ENCODE results near the gene MSRB3. TPM values are rescaled to one million over a fixed set of nuclear protein-coding genes. Genes with fewer than 3 reads are reported as not detected.
"Not testable (repeated sequence)": the region's sequence is repeated elsewhere in the genome, so short reads cannot be mapped to it uniquely, and the experiment has no call there.

Gene MSRB3
- total and polyA plus RNA-seq, 5 donors: 59.7 to 210 (median 125) TPM

GRCh38 chr12:65430571-65431306 lies 152.3 kb downstream of the MSRB3 start:
- no peaks in the 10 kb centered on the region for H3K9me3 ChIP-seq (ENCODE audit: control insufficient read depth, low read length)
- ATAC-seq: no peak
- intact Hi-C loops (cut with DNase I): no loop called here
- H3K4me3 ChIP-seq (ENCODE audit: low read length): no peak overlapping the region
- peaks cover 2% of the 10 kb centered on the region for H3K4me1 ChIP-seq (ENCODE audit: control insufficient read depth, insufficient read depth, low read length)
- 74% methylated on average over 3 of the region's 3 CpGs for WGBS
- no peaks in the 10 kb centered on the region for H3K27me3 ChIP-seq (ENCODE audit: control insufficient read depth, insufficient read depth)
- DNase-seq: no peak
- H3K27ac ChIP-seq (ENCODE audit: low read length): no peak overlapping the region

GRCh38 chr12:65432114-65432513 lies 153.6 kb downstream of the MSRB3 start:
- ATAC-seq: no peak

GRCh38 chr12:65432651-65433050 lies 154.2 kb downstream of the MSRB3 start:
- no peak for DNase-seq
- H3K4me3 ChIP-seq (ENCODE audit: low read length): no peak overlapping the region
- WGBS: 41% methylated on average over 1 of the region's 1 CpG
- H3K9me3 ChIP-seq (ENCODE audit: control insufficient read depth, low read length): no peaks in the 10 kb centered on the region
- intact Hi-C loops (cut with DNase I): no loop called here
- ATAC-seq: no peak
- no peaks in the 10 kb centered on the region for H3K27me3 ChIP-seq (ENCODE audit: control insufficient read depth, insufficient read depth)
- H3K27ac ChIP-seq (ENCODE audit: low read length): no peak overlapping the region
- peaks cover 2% of the 10 kb centered on the region for H3K4me1 ChIP-seq (ENCODE audit: control insufficient read depth, insufficient read depth, low read length)

More at GRCh38 chr12:65432114-65432513, 153.6 kb downstream of the MSRB3 start:
- intact Hi-C loops (cut with DNase I): no loop called here
- Histone ChIP-seq H3K4me1 (ENCODE audit: control insufficient read depth, insufficient read depth, low read length) (peaks cover 2% of the 10 kb centered on the region), H3K9me3 (ENCODE audit: control insufficient read depth, low read length) (no peaks in the 10 kb centered on the region), H3K4me3 (ENCODE audit: low read length) (no peak overlapping the region), H3K27ac (ENCODE audit: low read length) (no peak overlapping the region), H3K27me3 (ENCODE audit: control insufficient read depth, insufficient read depth) (no peaks in the 10 kb centered on the region)
- DNase-seq: no peak

- WGBS: 85% methylated on average over 3 of the region's 3 CpGs
- Histone ChIP-seq H3K27me3 (ENCODE audit: control insufficient read depth, insufficient read depth) (no peaks in the 10 kb centered on the region), H3K9me3 (ENCODE audit: control insufficient read depth, low read length) (no peaks in the 10 kb centered on the region), H3K4me3 (ENCODE audit: low read length) (no peak overlapping the region), H3K27ac (ENCODE audit: low read length) (no peak overlapping the region), H3K4me1 (ENCODE audit: control insufficient read depth, insufficient read depth, low read length) (no peaks in the 10 kb centered on the region)
- ATAC-seq: no peak
- DNase-seq: no peak
- intact Hi-C loops (cut with DNase I): no loop called here
These were observed 156.3 kb downstream of the MSRB3 start for GRCh38 chr12:65434737-65435136.

- H3K9me3 ChIP-seq (ENCODE audit: control insufficient read depth, low read length): no peaks in the 10 kb centered on the region
- no peaks in the 10 kb centered on the region for H3K27me3 ChIP-seq (ENCODE audit: control insufficient read depth, insufficient read depth)
- 56% methylated on average over 2 of the region's 2 CpGs for WGBS
- H3K4me3 ChIP-seq (ENCODE audit: low read length): no peak overlapping the region
- no peaks in the 10 kb centered on the region for H3K4me1 ChIP-seq (ENCODE audit: control insufficient read depth, insufficient read depth, low read length)
- no peak overlapping the region for H3K27ac ChIP-seq (ENCODE audit: low read length)
- ATAC-seq (no peak), DNase-seq (no peak)
- intact Hi-C loops (cut with DNase I): no loop called here
These were observed 164.6 kb downstream of the MSRB3 start for GRCh38 chr12:65443038-65443437.

- DNase-seq: no peak
- intact Hi-C loops (cut with DNase I): no loop called here
- no peak overlapping the region for H3K4me3 ChIP-seq (ENCODE audit: low read length)
- ATAC-seq: no peak
- H3K4me1 ChIP-seq (ENCODE audit: control insufficient read depth, insufficient read depth, low read length): no peaks in the 10 kb centered on the region
- H3K27me3 ChIP-seq (ENCODE audit: control insufficient read depth, insufficient read depth): no peaks in the 10 kb centered on the region
- 93% methylated on average over 2 of the region's 2 CpGs for WGBS
- H3K9me3 ChIP-seq (ENCODE audit: control insufficient read depth, low read length): no peaks in the 10 kb centered on the region
- no peak overlapping the region for H3K27ac ChIP-seq (ENCODE audit: low read length)
These were observed 166.5 kb downstream of the MSRB3 start for GRCh38 chr12:65444996-65445395.

GRCh38 chr12:65446901-65447300 lies 168.4 kb downstream of the MSRB3 start:
- H3K4me1 ChIP-seq (ENCODE audit: control insufficient read depth, insufficient read depth, low read length): no peaks in the 10 kb centered on the region
- H3K4me3 ChIP-seq (ENCODE audit: low read length): no peak overlapping the region
- ATAC-seq (no peak), DNase-seq (no peak)
- intact Hi-C loops (cut with DNase I): no loop called here
- no peaks in the 10 kb centered on the region for H3K9me3 ChIP-seq (ENCODE audit: control insufficient read depth, low read length)
- H3K27ac ChIP-seq (ENCODE audit: low read length): no peak overlapping the region
- 75% methylated on average over 1 of the region's 1 CpG for WGBS
- no peaks in the 10 kb centered on the region for H3K27me3 ChIP-seq (ENCODE audit: control insufficient read depth, insufficient read depth)

- intact Hi-C loops (cut with DNase I): no loop called here
- 89% methylated on average over 1 of the region's 1 CpG for WGBS
- ATAC-seq: no peak
- Histone ChIP-seq H3K9me3 (ENCODE audit: control insufficient read depth, low read length) (no peaks in the 10 kb centered on the region), H3K4me1 (ENCODE audit: control insufficient read depth, insufficient read depth, low read length) (no peaks in the 10 kb centered on the region), H3K4me3 (ENCODE audit: low read length) (no peak overlapping the region), H3K27me3 (ENCODE audit: control insufficient read depth, insufficient read depth) (no peaks in the 10 kb centered on the region), H3K27ac (ENCODE audit: low read length) (no peak overlapping the region)
- DNase-seq: no peak
These were observed 170.9 kb downstream of the MSRB3 start for GRCh38 chr12:65449400-65449799.

GRCh38 chr12:65450625-65451024 lies 172.1 kb downstream of the MSRB3 start:
- DNase-seq (no peak), ATAC-seq (no peak)
- intact Hi-C loops (cut with DNase I): no loop called here
- no peak overlapping the region for H3K27ac ChIP-seq (ENCODE audit: low read length)
- no peak overlapping the region for H3K4me3 ChIP-seq (ENCODE audit: low read length)
- no peaks in the 10 kb centered on the region for H3K9me3 ChIP-seq (ENCODE audit: control insufficient read depth, low read length)
- no peaks in the 10 kb centered on the region for H3K27me3 ChIP-seq (ENCODE audit: control insufficient read depth, insufficient read depth)
- WGBS: 76% methylated on average over 2 of the region's 2 CpGs
- H3K4me1 ChIP-seq (ENCODE audit: control insufficient read depth, insufficient read depth, low read length): no peaks in the 10 kb centered on the region

GRCh38 chr12:65454115-65454787 lies 175.8 kb downstream of the MSRB3 start:
- intact Hi-C loops (cut with DNase I): no loop called here
- DNase-seq: no peak
- Histone ChIP-seq H3K4me3 (ENCODE audit: low read length) (no peak overlapping the region), H3K27me3 (ENCODE audit: control insufficient read depth, insufficient read depth) (no peaks in the 10 kb centered on the region), H3K9me3 (ENCODE audit: control insufficient read depth, low read length) (no peaks in the 10 kb centered on the region), H3K4me1 (ENCODE audit: control insufficient read depth, insufficient read depth, low read length) (no peaks in the 10 kb centered on the region), H3K27ac (ENCODE audit: low read length) (no peak overlapping the region)
- 98% methylated on average over 1 of the region's 1 CpG for WGBS
- no peak for ATAC-seq

GRCh38 chr12:65457341-65457740 lies 178.9 kb downstream of the MSRB3 start:
- H3K4me1 ChIP-seq (ENCODE audit: control insufficient read depth, insufficient read depth, low read length); H3K9me3 ChIP-seq (ENCODE audit: control insufficient read depth, low read length); ATAC-seq; DNase-seq; H3K27me3 ChIP-seq (ENCODE audit: control insufficient read depth, insufficient read depth); intact Hi-C loops (cut with DNase I); H3K27ac ChIP-seq (ENCODE audit: low read length); H3K4me3 ChIP-seq (ENCODE audit: low read length): not testable (repeated sequence)
